Activated T-cell treated with anti-CD3 and anti-CD28 coated beads for 48 hours (primary cell): ENCODE results near the gene REPIN1.

Source experiments
- DNase-seq: peaks from one replicate; pipeline ENCODE4 v3.0.0-alpha.2; 2020; ENCODE audit warnings: low read depth

REPIN1 gene

DNA sequence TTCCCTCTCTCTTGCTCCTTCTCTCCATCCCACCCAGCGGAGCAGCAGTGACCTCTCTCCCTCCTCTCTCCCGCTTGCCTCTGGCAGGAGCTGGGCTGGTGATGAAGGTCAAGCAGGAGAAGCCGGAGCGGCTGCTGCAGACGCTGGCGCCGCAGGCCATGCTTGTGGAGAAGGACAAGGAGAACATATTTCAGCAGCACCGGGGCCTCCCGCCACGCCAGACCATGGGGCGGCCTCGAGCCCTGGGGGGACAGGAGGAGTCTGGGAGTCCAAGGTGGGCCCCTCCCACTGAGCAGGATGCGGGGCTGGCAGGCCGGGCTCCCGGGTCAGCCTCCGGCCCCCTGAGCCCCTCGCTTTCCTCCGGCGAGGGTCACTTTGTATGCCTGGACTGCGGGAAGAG lies 27.8 kb downstream of the REPIN1 start:
- no peak for DNase-seq

DNA sequence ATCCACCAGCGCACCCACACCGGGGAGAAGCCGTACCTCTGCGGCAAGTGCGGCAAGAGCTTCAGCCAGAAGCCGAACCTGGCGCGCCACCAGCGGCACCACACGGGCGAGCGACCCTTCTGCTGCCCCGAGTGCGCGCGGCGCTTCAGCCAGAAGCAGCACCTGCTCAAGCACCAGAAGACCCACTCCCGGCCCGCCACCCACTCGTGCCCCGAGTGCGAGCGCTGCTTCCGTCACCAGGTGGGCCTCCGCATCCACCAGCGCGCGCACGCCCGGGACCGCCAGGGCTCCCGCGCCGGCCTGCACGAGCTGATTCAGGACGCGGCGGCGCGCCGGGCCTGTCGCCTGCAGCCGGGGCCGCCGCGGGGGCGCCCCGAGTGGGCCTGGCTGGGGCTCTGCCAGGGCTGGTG lies 28.2 kb downstream of the REPIN1 start:
- no peak for DNase-seq

DNA sequence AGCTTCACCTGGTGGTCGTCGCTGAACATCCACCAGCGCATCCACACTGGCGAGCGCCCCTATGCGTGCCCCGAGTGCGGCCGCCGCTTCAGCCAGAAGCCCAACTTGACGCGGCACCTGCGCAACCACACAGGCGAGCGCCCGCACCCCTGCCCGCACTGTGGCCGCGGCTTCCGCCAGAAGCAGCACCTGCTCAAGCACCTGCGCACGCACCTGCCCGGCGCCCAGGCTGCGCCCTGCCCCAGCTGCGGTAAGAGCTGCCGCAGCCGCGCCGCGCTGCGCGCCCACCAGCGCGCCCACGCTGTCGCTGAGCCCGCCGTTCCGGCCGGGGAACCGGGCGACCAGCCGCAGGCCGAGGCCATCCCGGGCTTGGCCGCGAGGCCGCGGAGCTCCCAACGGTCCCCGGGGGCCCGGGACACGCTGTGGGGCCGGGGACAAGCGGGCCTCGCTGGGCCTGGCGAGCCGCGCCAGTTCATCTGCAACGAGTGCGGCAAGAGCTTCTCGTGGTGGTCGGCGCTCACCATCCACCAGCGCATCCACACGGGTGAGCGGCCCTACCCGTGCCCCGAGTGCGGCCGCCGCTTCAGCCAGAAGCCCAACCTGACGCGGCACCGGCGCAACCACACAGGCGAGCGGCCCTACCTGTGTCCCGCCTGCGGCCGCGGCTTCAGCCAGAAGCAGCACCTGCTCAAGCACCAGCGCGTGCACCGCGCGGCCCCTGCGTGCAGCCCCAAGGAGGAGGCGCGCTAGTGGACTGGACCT lies 28.9 kb downstream of the REPIN1 start:
- no peak for DNase-seq

DNA sequence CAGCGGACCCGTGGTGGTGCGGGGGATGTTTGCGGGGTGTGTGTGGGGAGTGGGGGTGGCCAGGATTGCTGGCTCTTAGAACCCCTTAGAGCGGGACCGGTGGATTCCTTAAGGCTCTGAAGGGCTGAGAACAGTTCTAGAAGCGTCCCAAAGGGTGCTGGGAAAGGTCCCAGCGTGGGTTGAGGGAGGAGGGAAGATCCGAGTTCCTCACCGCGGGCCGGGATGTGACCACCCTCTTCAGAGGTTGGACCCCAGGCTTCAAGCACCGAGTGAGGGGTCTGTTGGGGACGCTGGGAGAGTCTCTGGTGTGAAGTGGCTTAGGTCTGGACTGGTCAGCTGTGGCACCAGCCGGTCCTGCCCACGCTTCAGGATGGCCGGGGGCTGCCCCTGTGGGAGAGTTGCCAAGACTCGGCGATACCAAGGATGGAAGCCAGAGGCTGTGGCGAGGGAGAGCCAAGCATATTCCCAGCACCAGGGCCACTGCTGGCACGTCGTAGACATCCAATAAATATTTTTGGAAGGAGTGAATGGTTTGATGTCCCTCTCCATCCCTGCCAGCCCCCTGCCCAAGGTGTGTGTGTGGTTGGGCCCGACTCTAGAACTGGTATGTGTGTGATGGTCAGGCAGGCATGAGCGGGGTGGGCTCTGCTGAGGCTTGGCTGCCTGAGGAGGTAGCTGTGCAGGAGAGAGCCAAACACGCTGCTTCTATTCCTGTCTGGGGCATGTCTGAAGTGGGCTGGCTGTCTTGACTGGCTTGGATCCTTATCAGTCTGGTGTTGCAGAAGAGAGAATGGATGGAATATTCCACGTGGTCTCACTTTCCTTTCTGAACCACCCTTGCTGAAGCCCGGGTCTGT lies 29.7 kb downstream of the REPIN1 start:
- DNase-seq: no peak

DNA sequence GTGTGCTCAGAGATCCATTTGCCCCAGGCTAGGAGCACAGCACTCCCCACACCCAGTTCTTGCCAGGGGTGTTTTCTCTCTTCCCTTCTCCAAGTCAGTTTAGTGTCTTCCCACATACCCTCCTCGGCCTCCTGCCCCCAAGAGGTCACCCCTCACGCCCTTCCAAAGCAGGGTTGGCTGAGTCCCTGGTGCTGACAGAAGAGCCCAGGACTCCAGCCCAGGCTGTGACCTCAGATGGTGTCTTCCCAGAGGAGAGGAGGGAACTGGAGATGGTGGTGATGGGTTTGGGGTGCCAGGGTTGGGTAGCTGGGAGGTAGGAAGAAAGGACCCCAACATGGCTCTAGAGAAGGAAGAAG lies 30.3 kb downstream of the REPIN1 start:
- DNase-seq: no peak

DNA sequence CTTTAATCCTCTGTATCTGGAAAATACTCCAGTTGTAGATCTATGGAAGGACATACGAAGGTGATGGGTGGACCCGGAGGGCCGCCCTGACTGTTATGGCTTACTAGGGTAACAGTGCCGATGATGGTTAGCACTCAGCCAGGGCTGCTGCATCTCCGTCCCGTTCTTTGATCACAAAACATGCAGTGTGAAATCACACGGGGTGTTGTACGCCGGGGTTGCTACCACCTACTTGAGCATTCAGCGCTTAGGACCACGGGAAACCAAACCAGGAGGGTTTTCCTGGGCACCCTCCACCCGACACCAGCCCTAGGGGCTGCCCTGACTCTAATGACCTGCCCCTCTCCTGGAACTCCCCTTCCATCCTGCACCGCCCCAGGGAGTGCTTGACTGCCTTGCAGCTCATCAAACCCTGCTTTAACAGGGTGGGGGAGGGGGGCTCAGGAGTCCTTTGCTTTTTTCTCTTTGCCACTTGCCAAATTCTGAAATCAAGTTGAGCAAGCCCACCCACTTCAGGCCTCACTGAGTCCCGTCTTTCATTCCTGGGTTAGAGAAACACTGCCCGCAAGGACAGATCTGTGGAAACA lies 30.9 kb downstream of the REPIN1 start:
- no peak for DNase-seq

DNA sequence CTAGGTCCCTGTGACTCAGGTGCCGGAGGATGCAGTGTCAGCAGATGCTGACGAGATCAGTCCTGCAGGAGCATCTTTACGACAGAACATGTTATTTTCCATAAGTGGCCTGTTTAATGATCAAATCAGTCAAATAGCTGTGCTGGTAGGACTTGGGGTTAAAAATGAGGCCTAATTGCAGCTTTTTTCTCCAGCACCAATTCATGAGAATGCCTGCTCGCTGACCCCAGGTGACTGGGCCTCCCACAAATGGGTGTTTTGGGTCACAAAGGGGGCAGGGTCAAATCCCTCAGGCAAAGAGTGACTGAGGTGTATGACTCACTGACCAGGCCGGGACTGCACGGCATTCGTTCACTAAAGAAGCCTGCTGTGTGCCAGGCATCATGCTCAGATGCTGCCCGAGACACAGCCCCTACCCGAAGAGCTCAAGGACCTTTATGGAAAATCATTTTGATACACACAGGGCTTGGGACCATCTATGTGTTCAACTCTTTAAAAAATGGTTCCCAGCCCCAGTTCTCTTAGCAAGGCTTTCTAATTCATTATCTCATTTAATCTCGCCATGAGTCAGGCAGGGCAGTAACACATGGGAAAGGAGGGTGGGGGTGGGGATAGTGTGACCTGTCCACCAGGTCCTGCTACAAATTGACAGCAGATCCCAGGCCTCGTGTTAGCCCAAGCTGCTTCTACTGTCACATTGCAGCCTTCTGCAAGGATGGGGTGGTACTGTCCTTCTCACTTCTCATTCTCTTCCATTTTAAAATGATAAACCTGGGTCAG lies 31.6 kb downstream of the REPIN1 start:
- no peak for DNase-seq

DNA sequence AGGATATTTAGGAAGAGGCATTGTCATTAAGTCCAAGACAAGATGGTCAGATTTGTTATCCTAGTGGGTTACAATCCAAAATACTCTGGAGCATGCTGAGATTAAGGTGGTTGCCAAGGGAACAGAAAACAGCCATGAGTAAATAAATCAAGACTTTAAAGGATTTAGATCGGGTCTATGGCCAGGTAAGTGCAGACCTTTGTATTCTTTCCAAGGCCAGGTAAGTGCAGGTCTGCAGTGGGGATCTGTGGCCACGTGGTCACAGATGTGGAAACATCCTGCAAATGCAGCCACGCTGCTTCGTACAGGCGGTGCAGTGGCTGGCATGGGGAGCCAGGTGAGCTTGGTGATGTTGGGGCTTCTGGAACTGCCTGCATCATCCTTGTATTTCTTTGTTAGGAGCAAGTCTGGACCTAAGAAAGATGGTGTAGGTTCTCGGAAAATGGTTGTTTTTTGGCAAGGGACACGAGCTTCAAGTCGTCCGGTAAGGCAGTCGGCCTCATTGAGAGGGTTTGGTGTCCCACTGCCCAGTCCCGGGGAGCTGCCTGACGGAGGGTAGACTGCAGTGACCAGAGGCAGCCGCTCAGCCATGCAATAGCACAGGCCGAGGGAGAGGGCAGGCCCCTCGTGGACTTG lies 32.3 kb downstream of the REPIN1 start:
- no peak for DNase-seq

DNA sequence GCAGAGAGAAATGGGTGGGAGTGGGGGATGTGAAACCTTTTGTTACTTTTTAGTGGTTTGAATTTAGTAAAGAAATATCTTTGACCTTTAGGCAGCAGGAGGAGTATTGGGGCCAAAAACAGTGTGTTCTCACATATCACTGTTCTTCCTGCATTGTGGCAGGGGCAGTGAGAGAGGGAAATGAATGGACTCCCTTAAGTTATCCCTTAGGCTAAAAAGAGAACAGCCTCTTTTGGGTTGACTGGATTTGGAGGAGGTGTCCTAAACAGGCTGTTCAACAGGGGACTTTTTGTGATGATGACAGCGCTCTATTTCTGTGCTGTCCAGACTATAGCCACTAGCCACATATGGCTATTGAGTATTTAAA lies 32.8 kb downstream of the REPIN1 start:
- no peak for DNase-seq

DNA sequence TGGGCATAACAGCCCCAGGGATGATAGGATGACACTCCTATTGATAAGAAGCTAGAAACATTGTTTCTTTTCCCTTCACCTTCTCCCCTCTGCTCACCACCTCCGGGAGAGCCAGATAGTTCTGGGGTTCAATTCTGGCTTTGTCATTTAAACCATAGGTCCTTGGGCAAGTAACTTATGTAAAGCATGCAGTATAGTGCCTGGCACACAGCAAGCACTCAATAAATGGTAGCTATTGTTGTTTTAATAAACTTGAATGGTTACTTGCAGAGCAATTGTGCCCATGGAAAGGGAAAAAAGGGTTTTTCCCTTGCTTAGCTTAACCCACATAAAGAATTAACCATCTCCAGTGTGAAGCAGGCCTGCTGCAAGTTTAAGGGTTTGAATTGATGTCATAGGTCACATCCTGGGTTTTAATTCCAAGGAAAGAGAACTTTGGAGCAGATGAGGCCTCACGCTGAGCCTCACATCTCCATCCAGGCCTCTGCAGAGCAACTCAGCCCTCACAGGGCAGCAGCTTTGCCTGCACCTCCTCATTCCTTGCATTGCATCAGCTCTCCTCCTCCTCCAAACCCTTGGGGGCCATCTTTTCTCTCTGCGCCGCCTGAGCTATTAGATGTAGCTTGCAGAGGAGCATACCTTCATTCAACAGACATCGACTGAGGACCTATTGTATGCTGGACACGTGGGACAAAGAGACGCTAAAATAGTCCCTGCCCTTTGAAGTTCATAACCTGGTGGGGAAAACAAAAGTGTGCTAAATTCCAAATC lies 33.4 kb downstream of the REPIN1 start:
- DNase-seq: no peak

DNA sequence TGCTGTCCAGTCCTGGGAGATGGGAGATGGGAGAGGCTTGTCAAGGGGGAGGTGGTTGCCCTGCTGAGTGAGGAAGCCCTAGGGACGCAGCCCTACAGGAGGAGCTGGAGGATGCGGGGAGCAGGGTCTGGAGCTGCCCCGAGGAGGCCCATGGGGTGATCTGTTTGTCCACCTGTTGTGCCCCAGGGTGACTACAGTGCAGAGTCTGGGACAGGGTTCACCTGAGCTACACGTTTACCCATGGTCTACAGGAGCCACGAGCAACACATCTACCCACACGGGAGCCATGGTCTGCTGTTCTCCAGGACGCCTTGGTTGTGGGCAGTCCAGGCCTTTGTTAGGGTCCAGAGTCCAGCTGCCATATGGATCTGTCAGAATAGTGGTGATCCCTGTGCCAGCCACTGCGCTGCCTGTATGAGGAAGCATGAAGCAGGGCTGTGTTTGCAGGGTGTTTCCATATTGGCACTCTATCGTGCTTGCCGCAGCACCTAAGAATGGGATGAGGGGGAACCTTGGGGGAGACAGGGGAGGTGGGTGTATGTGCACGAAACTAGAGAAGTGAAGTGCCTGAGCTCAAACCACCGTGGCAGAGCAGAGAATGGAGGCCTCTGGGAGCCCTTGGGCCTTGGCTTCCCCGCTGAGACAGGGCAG lies 34.2 kb downstream of the REPIN1 start:
- no peak for DNase-seq

DNA sequence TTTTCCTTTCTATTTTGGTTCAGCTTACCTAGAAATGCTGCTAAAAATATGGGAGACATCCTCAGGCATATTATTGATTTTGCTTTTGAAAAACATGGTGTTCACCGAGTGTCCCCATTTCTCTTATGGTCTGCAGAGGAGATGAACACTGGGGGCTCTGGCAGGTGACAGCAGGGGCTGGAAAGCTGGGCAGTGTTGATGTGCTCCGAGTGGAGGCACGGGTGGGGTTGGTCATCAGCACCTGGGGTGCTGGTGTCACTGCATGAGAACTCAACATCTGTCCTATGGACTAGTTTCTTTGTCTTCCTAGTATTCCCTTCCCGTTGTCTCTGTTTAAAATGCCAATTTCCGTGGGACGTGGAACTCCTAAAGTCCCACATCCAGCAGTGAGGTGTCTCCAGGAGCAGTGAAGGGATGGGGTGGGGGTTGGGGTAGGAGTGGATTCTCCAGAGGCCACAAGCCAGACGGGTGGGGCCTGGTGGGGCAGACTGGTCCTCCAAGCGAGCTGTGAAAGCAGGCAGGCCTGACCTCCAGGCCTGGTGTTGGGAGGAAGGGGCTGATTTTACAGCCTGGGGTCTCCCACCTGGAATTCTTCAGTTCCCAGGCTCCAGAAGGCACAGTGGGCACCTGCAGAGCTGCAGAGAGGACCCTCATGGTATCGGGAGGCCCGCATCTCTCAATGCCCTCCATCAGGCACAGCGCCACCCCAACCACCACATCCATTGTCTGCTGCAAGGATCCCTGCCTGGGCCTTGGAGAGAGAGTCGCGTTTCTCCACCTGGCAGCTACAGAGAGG lies 35.0 kb downstream of the REPIN1 start:
- no peak for DNase-seq

DNA sequence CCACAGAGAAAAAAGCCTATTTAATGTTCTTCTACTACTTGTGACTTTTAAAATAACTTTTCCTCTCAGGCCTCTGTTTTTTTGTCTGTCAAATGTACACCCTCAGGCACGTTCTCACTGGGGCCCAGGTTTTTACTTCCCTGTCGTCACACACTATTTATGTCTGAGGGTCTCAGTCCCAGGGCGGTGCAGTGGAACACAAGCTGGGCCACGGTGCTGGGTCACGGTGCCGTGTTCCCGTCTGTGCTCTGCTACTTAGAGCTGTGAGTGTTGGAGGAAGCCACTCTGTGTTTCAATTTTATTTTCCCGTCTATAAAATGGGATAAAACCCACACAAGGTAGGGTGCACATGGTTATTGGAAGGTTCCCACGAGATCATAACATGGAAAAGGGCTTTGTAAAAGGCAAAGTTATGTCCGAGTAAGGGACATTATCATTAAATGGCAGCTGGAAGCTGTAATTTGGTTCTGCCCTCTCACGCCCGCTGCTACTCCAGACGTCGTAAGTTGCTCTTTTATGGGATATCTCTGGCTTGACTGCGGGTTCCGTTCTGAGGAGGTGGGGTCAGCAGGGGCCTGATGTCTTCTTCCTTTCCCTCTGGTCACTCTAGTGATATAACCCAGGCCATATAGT lies 35.7 kb downstream of the REPIN1 start:
- no peak for DNase-seq

DNA sequence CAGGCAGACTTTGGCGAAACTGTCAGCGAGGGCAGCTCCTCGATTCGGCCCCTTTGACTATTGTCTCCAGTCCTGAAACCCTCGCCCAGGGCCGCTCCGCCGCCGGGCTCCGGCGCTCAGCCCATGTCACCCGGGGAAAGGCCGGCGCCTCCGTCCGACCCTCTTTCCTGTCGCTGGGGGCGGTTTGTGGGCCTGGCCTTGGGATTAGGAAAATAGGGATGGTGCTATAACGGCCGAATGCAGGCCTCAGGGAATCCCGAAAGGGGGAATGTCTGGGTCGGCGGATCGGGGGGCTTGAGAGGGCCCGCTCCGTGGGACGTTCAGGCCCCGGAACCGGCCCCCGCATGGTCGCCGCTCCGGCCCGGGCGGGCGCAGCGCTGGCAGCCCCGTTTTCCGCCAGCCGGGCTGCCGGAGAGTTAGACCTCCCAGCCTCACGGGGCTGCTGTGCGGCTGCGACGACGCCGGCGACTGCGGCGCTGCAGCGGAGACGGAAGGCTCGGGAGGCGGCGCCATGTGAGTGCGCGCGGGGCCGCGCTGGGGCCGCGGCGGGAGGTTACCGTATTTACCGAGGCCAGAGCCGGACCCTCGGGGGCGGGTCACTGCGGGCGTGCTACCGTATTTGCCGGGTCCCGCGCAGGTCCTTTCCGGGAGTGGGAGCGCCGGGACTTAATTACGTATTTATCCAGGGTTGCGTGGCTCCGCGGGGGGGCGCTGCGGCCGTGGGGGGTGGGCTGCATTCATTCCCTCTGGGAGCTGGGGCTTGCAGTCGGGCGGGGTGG lies 36.4 kb downstream of the REPIN1 start:
- DNase-seq: peak; percentile 79

DNA sequence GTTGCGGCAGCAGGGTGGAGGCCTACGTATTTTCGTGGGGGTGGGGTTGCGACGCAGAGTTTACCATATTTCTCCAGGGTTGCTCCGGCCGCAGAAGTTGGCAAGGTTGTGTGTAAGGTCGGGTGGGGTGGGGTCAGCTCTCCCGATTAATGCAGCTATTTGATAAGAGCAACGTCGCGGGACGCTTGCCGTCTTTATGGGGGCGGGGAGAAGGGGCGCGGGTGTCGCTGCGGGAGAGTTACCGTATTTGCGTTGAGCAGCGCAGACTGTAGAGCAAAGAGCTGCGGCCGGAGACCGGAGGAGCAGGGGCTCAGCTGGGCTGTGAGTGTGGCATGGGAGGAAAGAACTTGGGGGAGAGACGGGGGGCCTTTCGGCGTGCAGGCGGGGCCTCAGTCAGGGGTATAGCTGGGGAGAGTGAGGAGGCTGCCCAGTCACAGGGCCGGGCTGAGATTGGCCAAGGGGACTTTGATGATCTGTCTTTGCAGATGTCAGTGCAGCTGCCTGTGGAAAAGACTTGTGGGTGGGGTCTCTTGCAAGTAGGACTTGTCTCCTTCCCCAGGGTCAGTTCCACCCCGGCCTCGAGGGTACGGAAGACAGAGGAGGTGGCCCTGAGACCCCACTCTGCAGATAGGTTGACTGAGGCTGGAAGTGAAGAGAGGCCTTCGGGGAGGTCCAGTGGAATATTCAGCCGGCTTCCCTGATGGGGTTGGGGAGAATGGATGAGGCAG lies 37.1 kb downstream of the REPIN1 start:
- no peak for DNase-seq

DNA sequence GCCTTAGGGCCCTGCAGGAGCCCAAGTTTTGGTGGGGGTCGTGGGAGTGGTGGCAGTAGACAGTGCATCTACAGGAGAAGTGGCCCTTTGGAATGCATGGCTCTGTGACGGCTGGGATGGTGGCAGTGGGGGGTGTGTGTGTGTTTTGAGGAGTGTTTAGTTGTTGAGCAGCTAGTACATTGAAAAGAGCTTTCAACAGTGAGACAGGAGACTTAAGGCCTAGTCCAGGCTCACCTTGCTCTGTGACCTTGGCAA lies 37.6 kb downstream of the REPIN1 start:
- DNase-seq: no peak

DNA sequence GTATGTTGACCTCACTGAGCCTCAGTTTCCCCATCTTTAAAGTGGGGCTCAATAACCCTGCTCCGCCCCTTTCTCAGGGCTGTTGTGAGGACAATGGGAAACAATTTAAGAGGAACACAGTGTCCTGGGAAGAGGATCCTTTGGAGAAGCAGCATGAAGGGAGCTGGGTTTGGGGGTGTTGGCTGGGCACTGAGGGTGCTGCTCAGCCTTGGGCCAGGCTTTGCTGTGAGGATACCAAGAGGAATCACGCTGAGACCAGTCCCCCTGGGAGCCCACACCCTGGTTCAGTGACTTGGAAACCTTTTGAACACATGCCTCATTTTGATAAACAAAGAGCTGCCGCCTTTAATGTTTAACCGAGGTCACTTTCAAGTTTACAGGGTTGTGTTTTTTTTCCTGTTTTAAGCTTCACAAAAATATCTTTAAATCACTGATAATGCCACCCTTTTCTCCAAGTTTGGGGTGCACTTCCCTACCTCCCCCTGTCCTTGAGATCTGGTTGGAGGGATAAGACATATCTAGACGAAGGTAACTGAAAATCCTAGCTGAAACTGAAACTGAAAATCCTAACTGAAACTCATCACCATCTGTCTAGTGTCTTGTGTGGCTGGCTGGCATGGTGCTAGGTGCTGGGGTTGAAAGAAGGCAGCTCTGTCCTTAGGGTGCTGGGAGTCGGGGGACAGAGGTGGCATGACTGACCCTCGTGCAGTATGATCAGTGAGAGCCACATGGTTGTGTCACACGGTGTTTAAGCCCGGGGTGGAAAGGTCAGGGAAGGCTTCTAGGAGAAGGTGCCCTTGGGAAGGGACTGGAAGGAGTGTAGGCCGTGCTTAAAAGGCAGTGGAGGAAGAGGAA lies 38.2 kb downstream of the REPIN1 start:
- DNase-seq: no peak
